Measurements from ENCODE around the gene TMEM8B.

DNA sequence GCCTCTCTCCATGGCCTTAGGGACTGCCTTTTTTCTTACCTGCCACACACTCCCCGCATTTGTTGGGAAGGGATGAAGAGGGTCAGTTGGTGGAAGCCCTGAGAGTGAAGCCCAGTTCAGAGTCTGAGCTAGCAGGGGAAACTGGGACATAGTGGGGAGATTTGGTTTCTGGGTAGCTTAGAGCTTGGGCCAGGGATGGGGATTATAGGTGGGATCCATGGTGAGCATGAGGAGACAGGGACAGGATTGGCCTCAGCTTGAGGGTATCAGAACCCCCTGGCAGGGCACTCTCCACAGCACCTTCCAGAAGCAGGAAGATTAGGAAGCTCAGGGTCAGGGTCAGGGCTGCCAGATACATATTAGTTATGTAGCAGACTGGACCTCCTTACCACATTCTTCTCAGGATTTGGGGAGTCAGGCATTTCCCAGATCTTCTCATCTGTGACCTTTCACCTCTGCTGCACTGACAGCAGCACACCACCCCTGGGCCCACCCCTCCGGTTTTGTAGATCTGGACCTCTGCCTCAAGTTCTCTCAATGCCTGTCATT is 23.3 kb downstream of the TMEM8B start:
- no peak for TF ChIP-seq YY1 (IDR thresholded peaks at IDR 0.05; ENCODE audit: borderline replicate concordance in 1 of 3, control insufficient read depth in 1 of 3, extremely low read depth in 1 of 3, insufficient read depth in 3 of 3, insufficient read length in 1 of 3, insufficient replicate concordance in 2 of 3, low read depth in 1 of 3, low read length in 2 of 3)
- no peak for TF ChIP-seq CTCF (IDR thresholded peaks at IDR 0.05 in 2 of 3, conservative IDR thresholded peaks at IDR 0.05 in 1 of 3; ENCODE audit: insufficient read depth in 2 of 3, low read depth in 1 of 3, low read length in 3 of 3)
- no peak for TF ChIP-seq STAT6 (CRISPR knock-in tag; IDR thresholded peaks at IDR 0.05)
- no peak for TF ChIP-seq MAX (CRISPR knock-in tag; IDR thresholded peaks at IDR 0.05)
- no peak for TF ChIP-seq EZH2 (IDR thresholded peaks at IDR 0.05; ENCODE audit: borderline replicate concordance, low read depth, low read length)
- no peak for TF ChIP-seq ZNF609 (CRISPR knock-in tag; IDR thresholded peaks at IDR 0.05; ENCODE audit: borderline replicate concordance)
- no peak for TF ChIP-seq CC2D1A (IDR thresholded peaks at IDR 0.05)
- TF ChIP-seq E2F6 (IDR thresholded peaks at IDR 0.05; ENCODE audit: borderline replicate concordance in 1 of 2, extremely low read depth in 1 of 2, insufficient read depth in 1 of 2, insufficient read length in 1 of 2, low read depth in 1 of 2, low read length in 1 of 2, poor library complexity in 1 of 2, severe bottlenecking in 1 of 2): no peak
